ENCODE measurements around the gene ZNF584.

Gene ZNF584

GRCh38 chr19:58466089-58466759 lies 57.8 kb downstream of the ZNF584 start:
- DNase-seq (ENCODE audit: low read depth in 2 of 2, low spot score in 1 of 2) = no peak

DNA sequence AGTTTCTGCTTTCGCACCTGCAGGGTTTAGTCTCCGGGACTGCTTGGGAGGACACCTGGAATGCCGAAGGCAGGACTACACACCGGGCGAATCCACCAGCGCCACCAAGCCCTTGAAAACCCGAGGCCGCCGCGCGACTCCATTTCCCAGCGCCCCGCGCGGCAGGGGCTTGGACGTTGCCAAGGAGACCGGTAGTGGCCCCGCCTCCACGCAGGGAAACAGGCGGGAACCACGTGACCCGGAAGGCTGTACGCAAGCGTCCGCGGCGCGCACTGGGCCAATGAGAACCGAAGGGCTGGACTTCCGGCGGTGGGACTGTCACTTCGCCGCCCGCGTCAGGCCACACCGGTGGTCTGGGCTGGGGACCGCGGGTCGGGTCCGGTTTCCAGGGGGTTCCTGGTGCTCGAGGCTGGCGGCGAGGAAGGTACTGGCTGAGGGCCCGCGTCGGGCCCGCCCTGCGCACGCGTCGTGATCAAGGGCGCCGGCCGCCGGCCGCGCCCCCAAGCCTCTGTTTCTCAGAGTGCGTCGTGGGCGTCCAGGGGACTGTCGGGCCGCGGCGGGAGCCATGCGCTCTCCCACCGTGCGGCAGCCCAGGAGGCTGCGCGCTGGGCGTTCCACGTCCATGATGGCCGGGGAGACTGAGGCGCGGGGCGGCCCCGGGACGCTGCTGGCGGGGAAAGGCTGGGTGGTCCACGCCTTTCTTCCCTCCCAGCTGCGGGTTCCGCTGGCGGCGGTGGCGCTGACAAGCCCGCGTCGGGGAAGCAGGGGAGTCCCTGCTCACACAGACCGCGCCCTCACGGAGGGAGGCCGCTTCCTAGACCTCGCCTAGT lies 58.5 kb downstream of the ZNF584 start, which contains the start of gene ZNF324:
Gene ZNF324, plus strand, starts transcription at position 321 of the 830 bp plus-strand sequence. CDS start 2,106 bp downstream, outside the sequence.
- peak; percentile 94 to 96 for DNase-seq (ENCODE audit: low read depth in 2 of 2, low spot score in 1 of 2)
